Fibroblast of skin of right quadriceps (primary cell): ENCODE measurements around the gene AGAP1.
A peak's percentile ranks its signal among the peaks of the same experiment; 100 is the strongest.
"Not testable (repeated sequence)": the region's sequence is repeated elsewhere in the genome, so short reads cannot be mapped to it uniquely, and the experiment has no call there.

Experiments
- DNase-seq: peaks from one replicate; pipeline ENCODE4 v3.0.0-alpha.2; 2013

The AGAP1 gene

GRCh38 chr2:236120829-236121228 is 627.0 kb downstream of the AGAP1 start:
- DNase-seq, result no peak

- peak; percentile 26 for DNase-seq
These were observed 627.7 kb downstream of the AGAP1 start for GRCh38 chr2:236121546-236121945.

GRCh38 chr2:236122236-236122635 is 628.4 kb downstream of the AGAP1 start:
- DNase-seq, result no peak

- DNase-seq, result no peak
These were observed 629.9 kb downstream of the AGAP1 start for GRCh38 chr2:236123716-236124115.

GRCh38 chr2:236124182-236124893 is 630.5 kb downstream of the AGAP1 start:
- no peak for DNase-seq

- no peak for DNase-seq
These were observed 631.7 kb downstream of the AGAP1 start for GRCh38 chr2:236125541-236125940.

GRCh38 chr2:236127010-236127409 is 633.2 kb downstream of the AGAP1 start:
- no peak for DNase-seq

GRCh38 chr2:236128321-236128720 is 634.5 kb downstream of the AGAP1 start:
- no peak for DNase-seq

- no peak for DNase-seq
These were observed 636.1 kb downstream of the AGAP1 start for GRCh38 chr2:236129935-236130334.

GRCh38 chr2:236130349-236130998 is 636.6 kb downstream of the AGAP1 start:
- no peak for DNase-seq

- no peak for DNase-seq
These were observed 637.3 kb downstream of the AGAP1 start for GRCh38 chr2:236131073-236131692.

- no peak for DNase-seq
These were observed 639.7 kb downstream of the AGAP1 start for GRCh38 chr2:236133410-236134012.

GRCh38 chr2:236136538-236136937 is 642.7 kb downstream of the AGAP1 start:
- DNase-seq, result no peak

- no peak for DNase-seq
These were observed 643.2 kb downstream of the AGAP1 start for GRCh38 chr2:236137066-236137465.

- DNase-seq, result not testable (repeated sequence)
These were observed 647.8 kb downstream of the AGAP1 start for GRCh38 chr2:236141616-236142015.

- no peak for DNase-seq
These were observed 650.0 kb downstream of the AGAP1 start for GRCh38 chr2:236143811-236144210.

- DNase-seq, result no peak
These were observed 652.6 kb downstream of the AGAP1 start for GRCh38 chr2:236146436-236146835.

GRCh38 chr2:236155406-236155805 is 661.6 kb downstream of the AGAP1 start:
- DNase-seq, result no peak

- no peak for DNase-seq
These were observed 662.4 kb downstream of the AGAP1 start for GRCh38 chr2:236156095-236156859.

GRCh38 chr2:236156860-236157194 is 663.0 kb downstream of the AGAP1 start:
- no peak for DNase-seq

GRCh38 chr2:236157366-236157765 is 663.5 kb downstream of the AGAP1 start:
- DNase-seq, result no peak

- no peak for DNase-seq
These were observed 664.1 kb downstream of the AGAP1 start for GRCh38 chr2:236157815-236158498.
